Effector CD4-positive, alpha-beta T cell (primary cell): ENCODE data around the gene DCLK1.

Experiments used
- DNase-seq: peaks from one replicate; pipeline ENCODE4 v3.0.0-alpha.2; 2020

Gene DCLK1

GRCh38 chr13:35732565-35732964, 398.6 kb downstream of the DCLK1 start:
- no peak for DNase-seq

GRCh38 chr13:35731471-35731870, 399.7 kb downstream of the DCLK1 start:
- no peak for DNase-seq

GRCh38 chr13:35729926-35730627, 401.1 kb downstream of the DCLK1 start:
- DNase-seq, result no peak

GRCh38 chr13:35727881-35728280, 403.3 kb downstream of the DCLK1 start:
- DNase-seq, result no peak

- DNase-seq, result no peak
Measured at GRCh38 chr13:35724446-35724845, 406.7 kb downstream of the DCLK1 start.

GRCh38 chr13:35723821-35724220, 407.4 kb downstream of the DCLK1 start:
- no peak for DNase-seq

GRCh38 chr13:35723053-35723461, 408.1 kb downstream of the DCLK1 start:
- DNase-seq, result no peak

- DNase-seq, result no peak
Measured at GRCh38 chr13:35722458-35723052, 408.6 kb downstream of the DCLK1 start.

- DNase-seq, result no peak
Measured at GRCh38 chr13:35720690-35721554, 410.3 kb downstream of the DCLK1 start.

GRCh38 chr13:35720290-35720689, 410.9 kb downstream of the DCLK1 start:
- DNase-seq, result no peak
